Activated B cell treated with CpG ODN at 0.5 μM for 24 hours (primary cell): ENCODE measurements around the gene KDM3B. TPM values are rescaled to one million over a fixed set of nuclear protein-coding genes. Genes with fewer than 3 reads are reported as not detected.

Source experiments
- ATAC-seq: fragments of 200-7000 bp; cut with Tn5 transposase; one replicate; pipeline ENCODE4 v1.10.0; 2021; ENCODE audit warnings: low read depth, mild to moderate bottlenecking, moderate library complexity
- CTCF ChIA-PET: fragments of 350-600 bp; sonication (Branson Sonifier 250); formaldehyde crosslinking; loops from one replicate; lab custom pipeline; 2021; ENCODE audit warnings: antibody characterized with exemption; lab: Charles Lee
- POLR2A ChIA-PET: fragments of 350-600 bp; sonication (Branson Sonifier 250); formaldehyde crosslinking; loops from one replicate; lab custom pipeline; 2021; ENCODE audit warnings: antibody characterized with exemption; lab: Charles Lee
- DNase-seq: peaks from one replicate; pipeline ENCODE4 v3.0.0; 2022
- H3K27ac Mint-ChIP-seq: one replicate; pipeline ENCODE4 v1.8.0; 2020; ENCODE audit warnings: mixed read lengths
- H3K27me3 Mint-ChIP-seq: one replicate; pipeline ENCODE4 v1.8.0; 2021; ENCODE audit warnings: mixed read lengths
- H3K36me3 Mint-ChIP-seq: one replicate; pipeline ENCODE4 v1.8.0; 2021; ENCODE audit warnings: low read depth, mixed read lengths
- H3K4me1 Mint-ChIP-seq: one replicate; pipeline ENCODE4 v1.8.0; 2021; ENCODE audit warnings: mixed read lengths
- H3K4me3 Mint-ChIP-seq: one replicate; pipeline ENCODE4 v1.8.0; 2020; ENCODE audit warnings: mild to moderate bottlenecking, mixed read lengths
- H3K9me3 Mint-ChIP-seq: one replicate; pipeline ENCODE4 v1.8.0; 2020; ENCODE audit warnings: mixed read lengths
- CTCF ChIP-seq: fragments of 200-600 bp; IDR thresholded peaks from one replicate; pipeline ENCODE4 v1.8.0; 2022; ENCODE audit warnings: antibody characterized with exemption, mild to moderate bottlenecking
- intact Hi-C: fragments of 100-400 bp; cut with micrococcal nuclease; formaldehyde crosslinking; loops from one replicate; pipeline ENCODE4 v1.15.1; 2024
- total RNA-seq: library from RNA; stranded (reverse); gene quantifications from 2 replicates; pipeline ENCODE4 v1.2.3, GENCODE V29; 2022

The KDM3B gene
- total RNA-seq, 1 donor from 2014 or later = 94.0 TPM

GRCh38 chr5:138352722-138353559, 456 bp downstream of the KDM3B start:
- intact Hi-C loops = loop anchor here (1.0 to 10.0 kb wide), 9 partner anchors 15 to 942 kb away; partner anchors contain the start of genes BRD8, CDC23, CDC25C and ETF1
- peaks cover 51% of the 10 kb centered on the region for H3K4me1 Mint-ChIP-seq
- DNase-seq = peak; percentile 70

GRCh38 chr5:138353560-138354080, 1.1 kb downstream of the KDM3B start:
- DNase-seq = no peak
- ChIA-PET CTCF (interaction anchor here (0.7 to 5.8 kb wide), 14 partner anchors 11 to 324 kb away, joined by 3 to 134 read pairs (median 5); partner anchors contain the start of genes CDC23, ETF1, FAM53C and KIF20A), POLR2A (interaction anchor here (0.5 to 11.1 kb wide), 21 partner anchors 13 to 992 kb away, joined by 3 to 322 read pairs (median 5); partner anchors contain the start of genes BRD8, CDC23, CDC25C and EGR1)
- Mint-ChIP-seq H3K36me3 (peaks cover 19% of the 10 kb centered on the region), H3K27ac (peak overlapping the region; percentile 91), H3K27me3 (no peaks in the 10 kb centered on the region), H3K9me3 (peaks cover 4% of the 10 kb centered on the region), H3K4me3 (peak overlapping the region; percentile 92), H3K4me1 (peaks cover 51% of the 10 kb centered on the region)
- TF ChIP-seq CTCF = no peak
- ATAC-seq = no peak
- intact Hi-C loops = loop anchor here (1.0 to 10.0 kb wide), 5 partner anchors 16 to 941 kb away; partner anchors contain the start of genes BRD8, ETF1, FAM13B and MATR3

More at GRCh38 chr5:138352722-138353559, 456 bp downstream of the KDM3B start:
- ChIA-PET CTCF (interaction anchor here (0.7 to 5.8 kb wide), 27 partner anchors 12 to 943 kb away, joined by 3 to 134 read pairs (median 4); partner anchors contain the start of genes CDC23, CDC25C, EGR1 and ETF1), POLR2A (interaction anchor here (0.5 to 11.1 kb wide), 23 partner anchors 14 to 993 kb away, joined by 3 to 322 read pairs (median 5); partner anchors contain the start of genes BRD8, CDC23, CDC25C and EGR1)
- H3K4me3 Mint-ChIP-seq = peak overlapping the region; percentile 92
- H3K27ac Mint-ChIP-seq = peak overlapping the region; percentile 91
- TF ChIP-seq CTCF = no peak
- ATAC-seq = peak; percentile 58
- H3K9me3 Mint-ChIP-seq = peaks cover 4% of the 10 kb centered on the region
- H3K27me3 Mint-ChIP-seq = no peaks in the 10 kb centered on the region
- H3K36me3 Mint-ChIP-seq = peaks cover 22% of the 10 kb centered on the region

GRCh38 chr5:138354387-138354786, 1.9 kb downstream of the KDM3B start:
- H3K4me3 Mint-ChIP-seq = peak overlapping the region; percentile 92
- ATAC-seq (no peak), DNase-seq (no peak)
- CTCF ChIA-PET = interaction anchor here (1.0 to 5.8 kb wide), 4 partner anchors 15 to 166 kb away, joined by 3 to 134 read pairs (median 34); partner anchors contain the start of gene FAM53C
- peak overlapping the region; percentile 91 for H3K27ac Mint-ChIP-seq
- TF ChIP-seq CTCF = no peak
- intact Hi-C loops = loop anchor here (10.0 kb wide), 1 partner anchor 940 kb away; the partner anchor contains the start of gene MATR3
- peaks cover 14% of the 10 kb centered on the region for H3K36me3 Mint-ChIP-seq
- POLR2A ChIA-PET = interaction anchor here (0.6 to 11.1 kb wide), 7 partner anchors 16 to 348 kb away, joined by 3 to 322 read pairs (median 13); partner anchors contain the start of genes CDC25C, ETF1, FAM53C and HSPA9
- H3K9me3 Mint-ChIP-seq = peaks cover 4% of the 10 kb centered on the region
- peaks cover 51% of the 10 kb centered on the region for H3K4me1 Mint-ChIP-seq
- no peaks in the 10 kb centered on the region for H3K27me3 Mint-ChIP-seq

GRCh38 chr5:138354926-138355378, 2.5 kb downstream of the KDM3B start:
- intact Hi-C loops = loop anchor here (10.0 kb wide), 1 partner anchor 940 kb away; the partner anchor contains the start of gene MATR3
- DNase-seq (no peak), ATAC-seq (no peak)
- peaks cover 54% of the 10 kb centered on the region for H3K4me1 Mint-ChIP-seq
- TF ChIP-seq CTCF = no peak
- peak overlapping the region; percentile 92 for H3K4me3 Mint-ChIP-seq
- H3K36me3 Mint-ChIP-seq = peaks cover 16% of the 10 kb centered on the region
- H3K9me3 Mint-ChIP-seq = peaks cover 4% of the 10 kb centered on the region
- H3K27ac Mint-ChIP-seq = peak overlapping the region; percentile 91
- H3K27me3 Mint-ChIP-seq = no peaks in the 10 kb centered on the region
- ChIA-PET POLR2A (interaction anchor here (0.6 to 11.1 kb wide), 3 partner anchors 18 to 349 kb away, joined by 3 to 322 read pairs (median 3); partner anchors contain the start of genes CDC25C and FAM53C), CTCF (interaction anchor here (1.0 to 5.8 kb wide), 3 partner anchors 15 to 167 kb away, joined by 3 to 134 read pairs (median 61); partner anchors contain the start of gene FAM53C)
